Measurements from ENCODE around the gene SNAI3.
A peak's percentile ranks its signal among the peaks of the same experiment; 100 is the strongest.

Gene SNAI3

DNA sequence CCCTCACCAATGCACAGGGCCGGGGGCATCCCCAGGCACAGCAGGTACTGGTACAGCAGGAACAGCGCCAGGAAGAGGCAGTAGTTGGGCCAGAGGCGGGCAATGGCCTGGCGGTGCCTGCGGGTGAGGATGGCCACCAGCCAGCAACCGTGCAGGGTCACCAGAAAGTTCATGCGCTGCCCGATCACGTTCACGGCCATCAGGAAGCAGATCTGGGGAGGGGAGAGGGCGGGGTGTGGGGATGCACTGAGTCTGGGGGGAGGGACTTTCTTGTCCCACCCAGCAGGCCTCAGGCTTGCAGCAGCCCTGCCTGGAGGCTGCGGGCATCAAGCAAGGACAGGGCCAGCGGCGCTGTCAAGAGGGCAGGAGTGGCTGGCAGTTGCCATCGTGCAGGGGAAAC, 45.4 kb upstream of the SNAI3 start:
- H3K4me1 ChIP-seq (ENCODE audit: control insufficient read depth in 1 of 2, insufficient read depth in 2 of 2, low read length in 2 of 2), result peaks cover 0 to 4% of the 10 kb centered on the region in 2 experiments

DNA sequence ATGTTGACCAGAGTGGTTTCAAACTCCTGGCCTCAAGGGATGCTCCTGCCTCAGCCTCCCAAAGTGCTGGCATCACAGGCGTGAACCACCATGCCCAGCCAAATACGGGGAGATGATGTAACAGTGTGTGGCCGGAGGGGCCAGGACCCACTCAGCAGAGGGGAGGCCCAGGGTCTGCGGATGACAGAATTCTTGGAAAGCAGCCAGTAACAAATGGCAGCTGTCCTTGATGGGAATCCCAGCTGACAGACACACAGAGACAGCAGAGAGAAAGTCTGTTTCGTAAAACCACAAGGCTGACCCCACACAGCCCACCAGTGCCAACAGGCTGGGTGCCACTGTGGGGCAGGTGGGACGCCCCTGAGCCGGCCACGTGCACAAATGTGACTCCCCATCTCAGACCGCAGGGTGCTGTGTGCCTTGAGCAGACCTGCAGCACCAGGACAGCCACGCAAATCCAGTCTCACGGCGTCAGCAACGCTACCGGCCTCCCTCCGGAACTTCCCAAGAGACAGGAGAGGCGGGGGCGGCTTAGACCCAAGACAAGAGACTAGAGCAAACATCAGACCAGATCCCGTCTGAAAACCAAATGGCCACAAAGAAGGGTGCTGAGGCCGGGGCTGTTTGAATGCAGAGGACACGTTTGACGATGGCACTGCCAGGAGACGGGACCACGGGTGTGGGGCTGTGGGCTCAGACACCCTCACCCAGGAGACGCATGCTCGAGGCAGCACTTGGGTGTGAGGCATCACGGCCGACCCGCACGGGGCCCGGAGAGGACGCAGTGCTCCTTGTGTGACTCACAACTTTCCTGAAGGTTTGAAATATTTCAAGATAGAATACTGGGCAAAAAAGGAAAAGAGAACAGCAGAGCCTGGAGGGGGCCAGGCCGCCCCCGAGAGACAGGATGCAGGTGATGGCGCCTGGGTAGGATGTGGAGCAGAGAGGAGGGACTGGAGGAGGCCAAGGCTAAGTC, 44.6 kb upstream of the SNAI3 start:
- Histone ChIP-seq H2AFZ (ENCODE audit: insufficient read depth, low read length, poor library complexity) (no peak overlapping the region), H2BK5ac (ENCODE audit: low read depth, low read length, poor library complexity) (no peak overlapping the region), H3K4me3 (ENCODE audit: low read depth, low read length) (no peak overlapping the region), H3K23ac (ENCODE audit: low read length) (no peak overlapping the region), H3K4ac (ENCODE audit: low read depth, low read length) (no peak overlapping the region), H3K27me3 (ENCODE audit: insufficient read depth, low read length) (no peaks in the 10 kb centered on the region), H3K27ac (ENCODE audit: low read depth, low read length) (no peak overlapping the region), H3K18ac (ENCODE audit: low read length) (no peak overlapping the region), H3K36me3 (ENCODE audit: control insufficient read depth in 1 of 2, insufficient read depth in 2 of 2, low read length in 2 of 2) (peaks cover 77 to 79% of the 10 kb centered on the region in 2 experiments), H2BK12ac (ENCODE audit: low read length) (no peak overlapping the region), H3K79me2 (ENCODE audit: control insufficient read depth, insufficient read depth, low read length, poor library complexity) (no peaks in the 10 kb centered on the region), H3K9me3 (ENCODE audit: insufficient read depth, low read depth, low read length) (peaks cover 2% of the 10 kb centered on the region), H3K4me1 (ENCODE audit: control insufficient read depth in 1 of 2, insufficient read depth in 2 of 2, low read length in 2 of 2) (peaks cover 0 to 4% of the 10 kb centered on the region in 2 experiments), H2AK5ac (ENCODE audit: low read length) (no peak overlapping the region), H3K79me1 (ENCODE audit: low read length) (no peaks in the 10 kb centered on the region), H3K4me2 (ENCODE audit: low read length) (no peak overlapping the region), H4K91ac (ENCODE audit: low read depth, low read length) (no peak overlapping the region), H4K8ac (ENCODE audit: low read depth, low read length) (no peak overlapping the region), H4K12ac (ENCODE audit: low read depth, low read length) (no peak overlapping the region), H3K14ac (ENCODE audit: low read length) (no peak overlapping the region), H2BK120ac (ENCODE audit: insufficient read depth, low read length, poor library complexity) (no peak overlapping the region), H3K9ac (ENCODE audit: low read length) (no peak overlapping the region)
- peak; percentile 87 to 88 for DNase-seq
- no CpG with 5 or more reads among the region's 34 CpGs for WGBS (ENCODE audit: extremely low coverage, insufficient coverage, insufficient read length)

More for the DNA sequence above, 45.4 kb upstream of the SNAI3 start:
- H3K4me2 ChIP-seq (ENCODE audit: low read length), result no peak overlapping the region
- H2AFZ ChIP-seq (ENCODE audit: insufficient read depth, low read length, poor library complexity), result no peak overlapping the region
- no peaks in the 10 kb centered on the region for H3K79me2 ChIP-seq (ENCODE audit: control insufficient read depth, insufficient read depth, low read length, poor library complexity)
- no peak overlapping the region for H2BK5ac ChIP-seq (ENCODE audit: low read depth, low read length, poor library complexity)
- peaks cover 72 to 76% of the 10 kb centered on the region in 2 experiments for H3K36me3 ChIP-seq (ENCODE audit: control insufficient read depth in 1 of 2, insufficient read depth in 2 of 2, low read length in 2 of 2)
- no peak overlapping the region for H2AK5ac ChIP-seq (ENCODE audit: low read length)
- H3K4me3 ChIP-seq (ENCODE audit: low read depth, low read length), result peak overlapping the region; percentile 22
- no peak overlapping the region for H3K27ac ChIP-seq (ENCODE audit: low read depth, low read length)
- H3K27me3 ChIP-seq (ENCODE audit: insufficient read depth, low read length), result no peaks in the 10 kb centered on the region
- H2BK12ac ChIP-seq (ENCODE audit: low read length), result no peak overlapping the region
- H3K14ac ChIP-seq (ENCODE audit: low read length), result no peak overlapping the region
- H3K79me1 ChIP-seq (ENCODE audit: low read length), result no peaks in the 10 kb centered on the region
- no peak overlapping the region for H2BK120ac ChIP-seq (ENCODE audit: insufficient read depth, low read length, poor library complexity)
- no peak overlapping the region for H4K8ac ChIP-seq (ENCODE audit: low read depth, low read length)
- no peak overlapping the region for H3K4ac ChIP-seq (ENCODE audit: low read depth, low read length)
- no peak overlapping the region for H4K12ac ChIP-seq (ENCODE audit: low read depth, low read length)
- no peak overlapping the region for H4K91ac ChIP-seq (ENCODE audit: low read depth, low read length)
- H3K9ac ChIP-seq (ENCODE audit: low read length), result no peak overlapping the region
- no peak overlapping the region for H3K23ac ChIP-seq (ENCODE audit: low read length)
- DNase-seq, result no peak
- H3K18ac ChIP-seq (ENCODE audit: low read length), result no peak overlapping the region
- no CpG with 5 or more reads among the region's 15 CpGs for WGBS (ENCODE audit: extremely low coverage, insufficient coverage, insufficient read length)
- H3K9me3 ChIP-seq (ENCODE audit: insufficient read depth, low read depth, low read length), result peaks cover 2% of the 10 kb centered on the region

DNA sequence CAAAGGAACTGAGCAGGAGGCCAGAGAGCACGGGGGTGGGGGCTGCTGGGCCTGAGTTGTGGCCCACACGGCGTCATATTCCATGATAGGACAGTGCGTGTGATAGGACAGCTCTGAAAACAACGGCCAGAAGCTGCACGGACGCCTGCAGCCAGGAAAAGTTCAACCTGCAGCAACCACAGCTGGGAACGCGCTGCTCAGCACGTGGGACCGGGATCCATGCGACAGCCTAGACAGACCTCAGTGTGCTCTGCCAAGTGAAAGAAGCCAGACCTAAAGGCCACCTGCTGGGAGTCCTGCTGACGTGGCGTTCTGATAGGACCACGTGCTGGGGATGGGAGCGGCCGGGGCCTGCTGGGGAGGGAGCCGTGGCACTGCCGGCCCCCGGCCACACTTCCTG, 41.6 kb upstream of the SNAI3 start:
- WGBS (ENCODE audit: extremely low coverage, insufficient coverage, insufficient read length), result no CpG with 5 or more reads among the region's 20 CpGs
- no peaks in the 10 kb centered on the region for H3K79me1 ChIP-seq (ENCODE audit: low read length)
- peak; percentile 59 to 81 for DNase-seq
- no peak overlapping the region for H3K18ac ChIP-seq (ENCODE audit: low read length)
- peaks cover 76 to 78% of the 10 kb centered on the region in 2 experiments for H3K36me3 ChIP-seq (ENCODE audit: control insufficient read depth in 1 of 2, insufficient read depth in 2 of 2, low read length in 2 of 2)
- H2BK12ac ChIP-seq (ENCODE audit: low read length), result no peak overlapping the region
- no peak overlapping the region for H3K14ac ChIP-seq (ENCODE audit: low read length)
- no peak overlapping the region for H3K27ac ChIP-seq (ENCODE audit: low read depth, low read length)
- no peak overlapping the region for H3K23ac ChIP-seq (ENCODE audit: low read length)
- no peak overlapping the region for H4K91ac ChIP-seq (ENCODE audit: low read depth, low read length)
- H3K9ac ChIP-seq (ENCODE audit: low read length), result no peak overlapping the region
- H3K4me3 ChIP-seq (ENCODE audit: low read depth, low read length), result no peak overlapping the region
- H4K12ac ChIP-seq (ENCODE audit: low read depth, low read length), result no peak overlapping the region
- H2AK5ac ChIP-seq (ENCODE audit: low read length), result no peak overlapping the region
- H4K8ac ChIP-seq (ENCODE audit: low read depth, low read length), result no peak overlapping the region
- H3K27me3 ChIP-seq (ENCODE audit: insufficient read depth, low read length), result no peaks in the 10 kb centered on the region
- H3K4me2 ChIP-seq (ENCODE audit: low read length), result no peak overlapping the region
- H3K4ac ChIP-seq (ENCODE audit: low read depth, low read length), result no peak overlapping the region
- H3K4me1 ChIP-seq (ENCODE audit: control insufficient read depth in 1 of 2, insufficient read depth in 2 of 2, low read length in 2 of 2), result peaks cover 0 to 4% of the 10 kb centered on the region in 2 experiments
- H2BK5ac ChIP-seq (ENCODE audit: low read depth, low read length, poor library complexity), result no peak overlapping the region
- no peak overlapping the region for H2AFZ ChIP-seq (ENCODE audit: insufficient read depth, low read length, poor library complexity)
- H3K9me3 ChIP-seq (ENCODE audit: insufficient read depth, low read depth, low read length), result peaks cover 1% of the 10 kb centered on the region
- H2BK120ac ChIP-seq (ENCODE audit: insufficient read depth, low read length, poor library complexity), result no peak overlapping the region
- H3K79me2 ChIP-seq (ENCODE audit: control insufficient read depth, insufficient read depth, low read length, poor library complexity), result no peaks in the 10 kb centered on the region

DNA sequence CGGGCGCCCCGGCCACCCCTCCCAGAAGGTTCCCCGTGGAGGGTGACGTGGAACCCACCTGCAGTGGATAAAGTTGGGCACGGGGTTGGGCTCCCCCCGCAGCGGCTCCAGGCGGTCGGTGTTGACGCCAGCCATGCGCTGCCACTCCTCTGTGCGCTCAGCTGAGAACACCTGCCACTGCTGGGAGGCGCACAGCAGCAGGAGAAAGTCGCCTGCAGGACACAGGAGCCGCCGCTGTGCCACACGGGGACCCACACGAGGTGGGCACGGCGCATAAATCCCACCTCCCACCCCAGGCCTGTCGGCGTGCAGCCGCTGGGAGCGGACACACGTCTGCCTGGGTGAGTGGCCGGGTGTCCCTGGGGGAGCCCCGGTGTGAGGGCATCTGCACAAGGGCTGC, 40.7 kb upstream of the SNAI3 start:
- Histone ChIP-seq H4K91ac (ENCODE audit: low read depth, low read length) (no peak overlapping the region), H3K4ac (ENCODE audit: low read depth, low read length) (no peak overlapping the region), H3K9me3 (ENCODE audit: insufficient read depth, low read depth, low read length) (peaks cover 1% of the 10 kb centered on the region), H3K79me2 (ENCODE audit: control insufficient read depth, insufficient read depth, low read length, poor library complexity) (no peaks in the 10 kb centered on the region), H3K9ac (ENCODE audit: low read length) (no peak overlapping the region), H2AFZ (ENCODE audit: insufficient read depth, low read length, poor library complexity) (no peak overlapping the region), H3K27me3 (ENCODE audit: insufficient read depth, low read length) (no peaks in the 10 kb centered on the region), H4K12ac (ENCODE audit: low read depth, low read length) (no peak overlapping the region), H3K18ac (ENCODE audit: low read length) (no peak overlapping the region), H3K14ac (ENCODE audit: low read length) (no peak overlapping the region), H3K23ac (ENCODE audit: low read length) (no peak overlapping the region), H3K4me1 (ENCODE audit: control insufficient read depth in 1 of 2, insufficient read depth in 2 of 2, low read length in 2 of 2) (peaks cover 0 to 4% of the 10 kb centered on the region in 2 experiments), H3K4me3 (ENCODE audit: low read depth, low read length) (no peak overlapping the region), H2BK120ac (ENCODE audit: insufficient read depth, low read length, poor library complexity) (no peak overlapping the region), H3K27ac (ENCODE audit: low read depth, low read length) (no peak overlapping the region), H2BK5ac (ENCODE audit: low read depth, low read length, poor library complexity) (no peak overlapping the region), H2AK5ac (ENCODE audit: low read length) (no peak overlapping the region), H3K79me1 (ENCODE audit: low read length) (no peaks in the 10 kb centered on the region), H3K36me3 (ENCODE audit: control insufficient read depth in 1 of 2, insufficient read depth in 2 of 2, low read length in 2 of 2) (peaks cover 76 to 78% of the 10 kb centered on the region in 2 experiments), H3K4me2 (ENCODE audit: low read length) (no peak overlapping the region), H4K8ac (ENCODE audit: low read depth, low read length) (no peak overlapping the region), H2BK12ac (ENCODE audit: low read length) (no peak overlapping the region)
- no peak for DNase-seq
- WGBS (ENCODE audit: extremely low coverage, insufficient coverage, insufficient read length), result no CpG with 5 or more reads among the region's 28 CpGs
